Muscle of leg (tissue), 11 donors: ENCODE measurements around the gene HEPACAM2. TPM values are rescaled to one million over a fixed set of nuclear protein-coding genes. Genes with fewer than 3 reads are reported as not detected.

Source experiments
- DNase-seq: peaks from one replicate; pipeline ENCODE4 v3.0.0; 2013
- H3K27ac ChIP-seq: one replicate; pipeline ENCODE4 v1.5.1; 2013; ENCODE audit warnings: mild to moderate bottlenecking, low read length, control low read depth
- H3K27me3 ChIP-seq: one replicate; pipeline ENCODE4 v1.6.1; 2013; ENCODE audit warnings: low read length; ENCODE audit not compliant: control insufficient read depth, insufficient read depth
- H3K36me3 ChIP-seq: one replicate; pipeline ENCODE4 v1.6.1; 2013; ENCODE audit warnings: low read length; ENCODE audit not compliant: control insufficient read depth, insufficient read depth
- H3K4me1 ChIP-seq: one replicate; pipeline ENCODE4 v1.6.1; 2013; ENCODE audit warnings: low read length; ENCODE audit not compliant: control insufficient read depth, insufficient read depth
- H3K4me3 ChIP-seq: one replicate; pipeline ENCODE4 v1.5.1; 2013; ENCODE audit warnings: low read length, control low read depth
- H3K9me3 ChIP-seq: replicated peaks from 2 replicates; pipeline ENCODE4 v1.6.1; 2013; ENCODE audit warnings: low read depth, low read length; ENCODE audit not compliant: control insufficient read depth
- WGBS: methylation state at CpG from one replicate; pipeline ENCODE4 v1.1.5; 2013; ENCODE audit warnings: missing lambda C conversion rate; ENCODE audit not compliant: insufficient coverage; 5-methylcytosine and 5-hydroxymethylcytosine counted together
- polyA plus RNA-seq, 8 donors: library from polyadenylated mRNA; unstranded; fragments of 120-200 nt; gene quantifications; one replicate each; pipeline versions ENCODE4 v1.2.1 to v1.2.3, GENCODE V29; 2013; ENCODE audit warnings: inconsistent platforms in 1 of 8, low replicate concordance in 1 of 8; ENCODE audit not compliant: insufficient read length in 8 of 8, insufficient read depth in 1 of 8
- total RNA-seq: library from RNA; stranded (reverse); fragments of 120-200 nt; gene quantifications from one replicate; pipeline ENCODE4 v1.2.4, GENCODE V29; 2013

The HEPACAM2 gene
- total and polyA plus RNA-seq, 9 donors, result 0.04 to 2.4 (median 0.09) TPM; not detected in 4

DNA sequence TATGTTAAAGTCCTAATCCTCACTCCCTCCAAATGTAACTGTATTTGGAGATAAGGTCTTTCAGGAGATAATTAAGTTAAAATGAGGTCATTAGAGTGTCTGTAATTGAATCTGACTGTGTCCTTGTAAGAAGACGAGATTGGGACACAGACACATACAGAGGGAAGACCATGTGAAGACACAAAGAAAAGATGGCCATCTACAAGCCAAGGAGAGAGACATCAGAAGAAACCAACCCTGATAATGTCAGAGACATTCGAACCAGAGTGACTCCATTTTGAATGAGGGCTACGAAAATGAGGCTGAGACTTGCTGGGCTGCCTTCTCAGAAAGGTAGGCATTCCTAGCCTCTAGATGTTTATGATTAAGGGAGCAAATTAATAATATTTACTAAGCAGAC is 77.5 kb downstream of the HEPACAM2 start:
- Histone ChIP-seq H3K4me3 (no peak overlapping the region), H3K9me3 (no peaks in the 10 kb centered on the region), H3K36me3 (peaks cover 4% of the 10 kb centered on the region), H3K27ac (peak overlapping the region; percentile 87), H3K27me3 (no peaks in the 10 kb centered on the region), H3K4me1 (peaks cover 6% of the 10 kb centered on the region)
- 86% methylated on average over 1 of the region's 3 CpGs for WGBS
- DNase-seq, result no peak

DNA sequence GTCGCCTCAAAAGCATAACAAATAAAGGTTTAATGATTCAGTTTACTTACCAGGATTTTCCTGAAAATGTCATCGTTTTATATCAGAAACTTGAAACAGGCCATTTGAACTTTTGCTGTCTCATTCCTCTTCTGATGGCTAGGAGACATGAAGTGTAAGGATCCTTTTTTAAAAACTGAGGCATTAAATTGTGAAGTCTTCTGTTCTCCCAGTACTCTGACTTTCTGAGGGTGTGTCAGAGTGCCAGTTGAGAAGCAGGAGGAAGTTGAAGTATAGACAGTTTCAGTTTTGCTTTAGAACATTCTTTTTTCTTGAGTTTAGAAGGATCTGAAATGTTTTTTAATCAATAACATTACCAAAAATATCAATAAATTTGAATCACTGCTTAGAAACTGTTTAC is 78.1 kb downstream of the HEPACAM2 start, which contains the start of gene SAMD9L:
Gene SAMD9L, minus strand, starts transcription at position 242 of the 400 bp plus-strand sequence. CDS start 12,414 bp downstream, outside the sequence.
- peak within 1 kb of the TSS; percentile 87 for H3K27ac ChIP-seq
- peak; percentile 66 for DNase-seq

DNA sequence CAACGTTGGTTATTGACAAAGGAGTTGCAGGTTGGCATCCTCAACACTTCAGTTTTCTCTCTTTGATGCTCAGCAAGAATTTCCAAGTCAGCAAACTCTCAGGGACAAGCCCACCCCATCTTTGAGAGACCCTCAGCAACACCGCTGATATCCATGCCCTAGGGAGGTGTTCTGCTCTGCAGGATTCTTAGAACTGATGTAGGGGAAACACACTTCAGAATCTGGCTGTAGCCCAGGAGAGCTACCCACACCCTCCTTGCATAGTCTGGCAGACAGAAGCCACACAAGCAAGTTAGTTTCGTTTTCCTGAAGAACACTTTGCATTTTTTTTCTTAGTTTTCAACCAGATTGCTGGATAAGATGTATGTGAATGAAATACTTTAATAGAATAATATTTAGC is 78.9 kb downstream of the HEPACAM2 start:
- peak; percentile 76 for DNase-seq
- H3K36me3 ChIP-seq, result peaks cover 15% of the 10 kb centered on the region
- no peaks in the 10 kb centered on the region for H3K27me3 ChIP-seq
- H3K9me3 ChIP-seq, result no peaks in the 10 kb centered on the region
- peak overlapping the region; percentile 87 for H3K27ac ChIP-seq
- peaks cover 6% of the 10 kb centered on the region for H3K4me1 ChIP-seq
- peak overlapping the region; percentile 50 for H3K4me3 ChIP-seq
- WGBS, result no CpG with 5 or more reads among the region's 3 CpGs

More for the DNA sequence above, 78.1 kb downstream of the HEPACAM2 start, which contains the start of gene SAMD9L:
- no peaks in the 10 kb centered on the region for H3K27me3 ChIP-seq
- H3K36me3 ChIP-seq, result peaks cover 7% of the 10 kb centered on the region
- H3K4me1 ChIP-seq, result peaks cover 6% of the 10 kb centered on the region
- peak within 1 kb of the TSS; percentile 50 for H3K4me3 ChIP-seq
- no CpG with 5 or more reads among the region's 2 CpGs for WGBS
- no peaks in the 10 kb centered on the region for H3K9me3 ChIP-seq

GRCh38 chr7:93146472-93147141 is 79.7 kb downstream of the HEPACAM2 start:
- peak; percentile 79 for DNase-seq

DNA sequence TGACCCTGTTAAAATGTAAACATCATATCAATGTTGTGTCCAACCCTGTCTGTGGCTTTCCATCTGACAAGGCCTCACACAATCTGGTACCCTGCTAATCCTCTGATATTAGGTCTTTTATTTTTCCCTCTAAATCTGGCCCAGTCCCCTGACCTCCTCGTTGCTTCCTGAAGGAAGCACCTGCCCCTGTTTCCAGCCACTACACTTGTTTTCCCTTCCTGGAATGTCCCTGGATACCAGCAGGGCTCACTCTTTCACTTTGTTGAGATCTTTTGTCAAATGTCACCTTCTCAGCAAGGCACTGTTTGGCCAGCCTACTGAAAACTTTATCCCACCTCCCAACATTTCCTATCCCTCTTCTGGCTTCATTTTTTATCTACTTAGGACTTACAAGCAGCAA is 80.2 kb downstream of the HEPACAM2 start:
- Histone ChIP-seq H3K27ac (peak overlapping the region; percentile 87), H3K36me3 (peaks cover 23% of the 10 kb centered on the region), H3K4me3 (no peak overlapping the region)

More at GRCh38 chr7:93146472-93147141, 79.7 kb downstream of the HEPACAM2 start:
- 38% methylated on average over 2 of the region's 5 CpGs for WGBS
- no peaks in the 10 kb centered on the region for H3K27me3 ChIP-seq
- no peaks in the 10 kb centered on the region for H3K9me3 ChIP-seq
- peak overlapping the region; percentile 50 for H3K4me3 ChIP-seq
- peaks cover 19% of the 10 kb centered on the region for H3K36me3 ChIP-seq
- peaks cover 6% of the 10 kb centered on the region for H3K4me1 ChIP-seq
- H3K27ac ChIP-seq, result peak overlapping the region; percentile 87

DNA sequence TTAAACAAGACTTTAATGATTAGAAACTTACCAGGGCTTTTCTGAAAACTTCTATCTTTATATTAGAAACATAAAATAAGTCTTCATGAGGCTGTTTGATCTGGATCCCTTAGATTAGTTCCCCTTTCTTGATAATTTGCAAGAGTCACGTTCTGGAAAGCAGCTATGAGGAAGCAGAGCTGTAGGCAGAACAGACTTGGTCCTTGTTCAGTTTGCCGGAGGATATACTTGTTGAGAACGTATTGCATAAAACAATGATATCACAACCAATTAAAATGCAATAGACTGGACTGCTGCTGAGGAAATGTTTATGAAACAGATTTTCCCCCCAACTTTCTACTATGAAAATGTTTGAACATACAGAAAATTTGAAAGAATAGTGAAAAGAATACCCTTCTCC is 80.9 kb downstream of the HEPACAM2 start:
- H3K9me3 ChIP-seq, result no peaks in the 10 kb centered on the region
- DNase-seq, result peak; percentile 37
- H3K36me3 ChIP-seq, result peaks cover 28% of the 10 kb centered on the region
- peaks cover 6% of the 10 kb centered on the region for H3K4me1 ChIP-seq
- no peaks in the 10 kb centered on the region for H3K27me3 ChIP-seq
- peak overlapping the region; percentile 31 for H3K27ac ChIP-seq
- no peak overlapping the region for H3K4me3 ChIP-seq
- no CpG with 5 or more reads among the region's 3 CpGs for WGBS

More for the DNA sequence above, 80.2 kb downstream of the HEPACAM2 start:
- H3K4me1 ChIP-seq, result peaks cover 6% of the 10 kb centered on the region
- H3K9me3 ChIP-seq, result no peaks in the 10 kb centered on the region
- DNase-seq, result peak; percentile 36
- 25% methylated on average over 1 of the region's 1 CpG for WGBS
- H3K27me3 ChIP-seq, result no peaks in the 10 kb centered on the region

DNA sequence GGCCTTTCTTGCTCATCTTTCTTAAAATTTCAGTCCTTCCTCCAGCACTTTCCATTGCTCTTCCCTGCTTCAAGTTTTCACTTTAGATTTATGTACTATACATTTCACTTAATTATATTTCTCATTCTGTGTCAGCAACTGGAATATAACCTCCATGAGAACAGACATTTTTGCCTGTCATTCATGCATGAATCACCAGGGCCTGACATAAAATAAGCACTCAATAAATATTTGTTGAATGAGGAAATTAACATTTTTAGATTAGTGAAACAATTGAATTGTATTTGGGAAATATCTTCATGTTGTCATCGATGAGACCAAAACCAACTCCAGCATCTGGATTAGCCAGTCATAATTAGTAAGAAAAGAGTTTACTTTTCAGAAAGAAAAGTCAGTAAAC is 84.1 kb downstream of the HEPACAM2 start:
- no CpG with 5 or more reads among the region's 1 CpG for WGBS

DNA sequence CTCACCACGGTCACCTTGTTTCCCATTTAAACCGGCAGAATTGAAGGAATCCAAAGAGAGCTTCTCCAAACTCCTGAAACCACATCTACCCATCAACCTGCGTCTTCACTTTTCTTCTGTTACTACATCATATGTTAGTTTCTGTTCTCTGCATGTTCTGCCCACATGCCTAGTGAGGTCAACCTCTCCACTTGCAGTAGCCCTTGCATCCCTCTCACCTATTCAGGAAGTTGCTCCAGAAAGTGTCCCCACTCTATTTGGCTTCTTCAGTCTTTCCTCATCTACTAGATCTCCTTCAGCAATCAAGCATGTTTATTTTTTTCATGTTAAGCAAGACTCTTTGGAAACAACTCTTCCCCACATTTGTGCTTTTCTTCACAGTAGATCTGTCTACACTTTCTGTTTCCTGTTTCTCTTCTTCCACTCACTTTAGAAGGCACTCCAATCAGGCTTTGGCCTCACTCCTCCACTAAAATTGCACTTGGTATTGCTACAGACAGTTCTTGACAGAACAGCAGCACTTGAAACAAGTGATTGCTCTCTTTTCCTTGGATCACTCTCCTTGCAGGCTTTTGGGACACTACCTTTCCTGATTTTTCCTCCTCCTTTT is 85.6 kb downstream of the HEPACAM2 start:
- 94% methylated on average over 3 of the region's 3 CpGs for WGBS
- Histone ChIP-seq H3K27me3 (no peaks in the 10 kb centered on the region), H3K36me3 (peaks cover 43% of the 10 kb centered on the region), H3K27ac (no peak overlapping the region), H3K9me3 (no peaks in the 10 kb centered on the region), H3K4me3 (no peak overlapping the region), H3K4me1 (peaks cover under 1% of the 10 kb centered on the region)
- DNase-seq, result no peak

More for the DNA sequence above, 84.1 kb downstream of the HEPACAM2 start:
- DNase-seq, result no peak
- no peaks in the 10 kb centered on the region for H3K27me3 ChIP-seq
- no peak overlapping the region for H3K27ac ChIP-seq
- H3K4me3 ChIP-seq, result no peak overlapping the region
- no peaks in the 10 kb centered on the region for H3K9me3 ChIP-seq
- peaks cover 41% of the 10 kb centered on the region for H3K36me3 ChIP-seq
- peaks cover 6% of the 10 kb centered on the region for H3K4me1 ChIP-seq

DNA sequence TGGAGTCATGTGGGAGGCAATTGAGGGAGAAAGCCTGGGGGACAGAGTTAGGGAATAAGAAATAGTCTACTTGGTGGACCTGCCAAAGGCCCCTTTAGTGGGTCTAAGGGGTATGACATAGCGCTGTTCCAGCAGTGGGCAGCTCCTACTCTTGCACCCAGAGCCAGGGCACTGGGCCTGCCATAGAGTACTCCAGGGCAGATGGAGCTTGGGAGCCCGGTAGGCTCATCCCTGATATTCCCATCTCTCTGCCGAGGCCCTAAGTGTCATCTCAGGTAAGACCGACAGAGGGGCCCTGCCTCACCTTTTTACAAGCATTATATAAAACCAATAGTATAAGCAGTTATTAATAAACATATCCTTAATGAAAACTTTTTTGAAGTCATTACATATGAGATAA is 87.7 kb downstream of the HEPACAM2 start:
- Histone ChIP-seq H3K4me1 (no peaks in the 10 kb centered on the region), H3K36me3 (peaks cover 43% of the 10 kb centered on the region), H3K4me3 (no peak overlapping the region), H3K9me3 (peaks cover 4% of the 10 kb centered on the region), H3K27ac (no peak overlapping the region), H3K27me3 (no peaks in the 10 kb centered on the region)
- 80% methylated on average over 1 of the region's 4 CpGs for WGBS
- DNase-seq, result no peak
